Activated gamma-delta T cell (primary cell): ENCODE data around the gene DEFB129.
"Not testable (repeated sequence)": the region's sequence is repeated elsewhere in the genome, so short reads cannot be mapped to it uniquely, and the experiment has no call there.

Source experiments
- DNase-seq: peaks from one replicate; lab custom pipeline; 2025; lab: John Stamatoyannopoulos, UW
- total RNA-seq, 2 donors: gene quantifications; one replicate each; lab custom pipeline; 2026; lab: John Stamatoyannopoulos, UW

The DEFB129 gene, protein sequence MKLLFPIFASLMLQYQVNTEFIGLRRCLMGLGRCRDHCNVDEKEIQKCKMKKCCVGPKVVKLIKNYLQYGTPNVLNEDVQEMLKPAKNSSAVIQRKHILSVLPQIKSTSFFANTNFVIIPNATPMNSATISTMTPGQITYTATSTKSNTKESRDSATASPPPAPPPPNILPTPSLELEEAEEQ
- total RNA-seq = 0 reads per million in 2 donors

DNA sequence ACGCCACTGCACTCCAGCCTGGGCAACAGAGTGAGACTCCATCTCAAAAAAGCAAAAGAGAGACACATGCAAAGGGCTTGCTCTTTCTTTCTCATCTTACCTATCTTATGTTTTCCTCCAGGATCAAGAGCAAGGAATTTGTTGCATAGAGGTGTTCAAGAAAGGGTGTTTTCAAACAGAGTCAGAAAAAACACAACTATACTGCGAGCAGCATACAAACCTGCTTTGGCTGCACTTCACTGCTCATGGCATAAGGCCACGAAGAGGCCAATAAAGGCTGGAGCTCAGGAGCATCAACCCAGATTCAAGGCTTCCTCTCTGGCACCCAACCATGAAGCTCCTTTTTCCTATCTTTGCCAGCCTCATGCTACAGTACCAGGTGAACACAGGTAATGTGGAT, at the start of gene DEFB129:
Gene DEFB129 (plus strand): TSS at position 301 of the 400 bp plus-strand sequence. CDS start 31 bp downstream, at position 332.
- DNase-seq = no peak

DNA sequence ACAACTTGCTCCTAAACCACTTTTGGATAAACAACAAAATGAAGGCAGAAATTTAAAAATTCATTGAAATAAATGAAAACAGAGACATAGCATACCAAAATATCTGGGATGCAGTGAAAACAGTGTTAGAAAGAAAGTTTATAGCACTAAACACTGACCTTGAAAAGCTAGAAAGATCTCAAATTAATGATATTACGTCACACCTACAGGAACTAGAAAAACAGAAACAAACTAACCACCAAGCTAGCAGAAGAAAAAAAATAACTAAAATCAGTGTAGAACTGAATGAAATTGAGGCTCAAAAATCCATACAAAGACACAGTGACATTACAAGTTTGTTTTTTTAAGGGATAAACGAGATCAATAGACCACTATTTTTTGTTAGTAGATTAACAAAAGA, 42.8 kb upstream of the DEFB129 start:
- no peak for DNase-seq

DNA sequence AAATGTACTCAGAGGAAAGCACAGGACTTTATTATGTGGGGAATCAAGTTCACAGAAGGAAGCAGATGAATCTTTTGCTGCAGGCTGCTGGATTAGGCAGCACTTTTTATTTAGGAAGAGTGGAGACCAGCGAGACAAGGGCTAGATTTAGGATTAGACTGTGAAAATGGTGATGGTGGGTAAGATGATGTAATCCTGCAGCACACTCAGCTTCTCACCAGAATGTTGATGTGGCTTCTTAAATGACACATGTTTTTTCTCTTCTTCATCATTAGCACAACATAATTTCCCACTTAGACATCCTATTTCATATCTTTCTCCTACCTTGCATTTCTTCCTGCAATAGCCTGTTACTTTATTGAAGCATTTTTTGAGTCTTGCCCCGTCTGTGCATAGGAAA, 39.3 kb upstream of the DEFB129 start:
- no peak for DNase-seq

DNA sequence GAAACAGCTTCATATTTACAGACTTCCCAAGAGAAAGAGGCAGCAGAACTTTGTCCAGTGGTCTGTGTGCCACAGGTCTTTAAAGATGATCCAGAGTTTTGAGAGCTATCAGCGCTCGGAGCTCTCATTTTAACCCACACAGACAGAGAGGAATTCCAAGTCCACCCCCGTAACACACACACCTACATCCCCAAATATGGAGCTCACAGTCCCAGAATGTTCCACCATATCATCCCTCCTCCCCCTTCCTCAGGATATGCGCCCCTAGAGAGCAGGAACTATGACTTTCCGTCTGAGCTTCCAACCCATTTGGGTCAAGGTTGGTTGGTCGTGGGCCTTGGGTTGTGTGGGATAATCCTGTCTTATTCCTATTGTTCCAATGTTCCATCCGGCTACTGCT, 37.4 kb upstream of the DEFB129 start, which contains the start of gene DEFB128:
Gene DEFB128 (minus strand): TSS at position 101 of the 400 bp plus-strand sequence. CDS start 88 bp downstream, at position 13.
- DNase-seq = no peak

DNA sequence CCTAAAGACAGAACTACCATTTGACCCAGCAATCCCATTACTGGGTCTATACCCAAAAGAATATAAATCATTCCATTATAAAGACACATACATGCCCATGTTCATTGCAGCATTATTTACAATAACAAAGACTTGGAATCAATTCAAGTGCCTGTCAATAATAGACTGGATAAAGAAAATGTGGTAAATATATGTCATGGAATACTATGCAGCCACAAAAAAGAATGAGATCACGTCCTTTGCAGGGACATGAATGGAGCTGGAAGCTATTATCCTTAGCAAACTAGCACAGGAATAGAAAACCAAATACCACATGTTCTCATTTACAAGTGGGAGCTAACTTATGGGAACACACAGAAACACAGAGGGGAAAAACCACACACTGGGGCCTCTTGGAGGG, 28.8 kb upstream of the DEFB129 start:
- no peak for DNase-seq

DNA sequence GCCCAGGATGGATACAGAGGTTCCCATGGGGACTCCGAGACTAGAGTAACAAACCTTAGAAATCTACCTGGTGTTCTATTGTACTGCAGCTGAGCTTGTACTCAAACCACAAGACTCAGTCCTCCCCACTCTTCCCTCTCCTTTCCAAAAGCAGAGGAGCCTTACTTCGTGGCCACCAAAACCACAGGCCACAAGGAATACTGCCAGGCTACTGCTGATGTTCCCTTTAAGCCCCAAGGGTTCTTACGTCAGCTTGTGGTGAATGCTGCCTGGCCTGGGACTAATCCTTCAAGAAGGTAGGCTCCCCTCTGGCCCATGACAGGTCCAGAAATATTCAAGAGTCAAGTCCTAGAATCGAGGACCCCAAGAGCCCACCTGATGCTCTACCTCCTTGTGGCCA, 27.1 kb upstream of the DEFB129 start:
- no peak for DNase-seq

DNA sequence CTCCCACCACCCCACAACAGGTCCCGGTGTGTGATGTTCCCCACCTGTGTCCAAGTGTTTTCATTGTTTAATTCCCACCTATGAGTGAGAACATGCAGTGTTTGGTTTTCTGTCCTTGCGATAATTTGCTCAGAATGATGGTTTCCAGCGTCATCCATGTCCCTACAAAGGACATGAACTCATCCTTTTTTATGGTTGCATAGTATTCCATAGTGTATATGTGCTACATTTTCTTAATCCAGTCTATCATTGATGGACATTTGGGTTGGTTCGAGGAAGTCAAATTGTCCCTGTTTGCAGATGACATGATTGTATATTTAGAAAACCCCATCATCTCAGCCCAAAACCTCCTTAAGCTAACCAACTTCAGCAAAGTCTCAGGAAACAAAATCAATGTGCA, 23.4 kb upstream of the DEFB129 start:
- DNase-seq = not testable (repeated sequence)

DNA sequence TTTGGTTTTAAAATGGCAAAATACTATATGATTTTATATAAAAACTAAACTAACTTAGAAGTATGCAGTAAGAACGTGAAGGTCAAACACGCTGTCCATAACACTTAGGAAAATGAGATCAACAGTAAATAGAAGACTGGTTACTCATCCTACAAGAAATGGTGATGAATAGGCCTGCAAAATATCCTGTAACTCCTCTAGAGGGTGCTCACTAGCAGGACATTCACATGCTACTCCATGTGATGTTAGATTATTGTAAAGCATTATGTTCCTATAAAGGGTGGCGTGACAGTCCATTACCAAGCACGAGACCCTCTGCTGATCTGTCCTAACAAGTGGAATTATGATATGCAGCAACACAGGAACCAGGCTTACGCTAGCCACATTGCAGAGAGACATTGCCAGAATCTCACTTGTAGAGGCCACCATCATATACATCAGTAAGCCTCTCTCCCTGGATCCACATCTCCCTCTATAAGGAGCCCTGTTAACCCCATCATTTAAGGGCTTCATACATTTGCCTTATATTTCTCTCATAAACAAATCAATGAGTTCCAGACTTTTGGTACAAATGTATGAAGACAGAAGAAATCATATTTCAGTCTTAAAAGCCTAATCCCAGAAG, 18.0 kb upstream of the DEFB129 start:
- DNase-seq = no peak

DNA sequence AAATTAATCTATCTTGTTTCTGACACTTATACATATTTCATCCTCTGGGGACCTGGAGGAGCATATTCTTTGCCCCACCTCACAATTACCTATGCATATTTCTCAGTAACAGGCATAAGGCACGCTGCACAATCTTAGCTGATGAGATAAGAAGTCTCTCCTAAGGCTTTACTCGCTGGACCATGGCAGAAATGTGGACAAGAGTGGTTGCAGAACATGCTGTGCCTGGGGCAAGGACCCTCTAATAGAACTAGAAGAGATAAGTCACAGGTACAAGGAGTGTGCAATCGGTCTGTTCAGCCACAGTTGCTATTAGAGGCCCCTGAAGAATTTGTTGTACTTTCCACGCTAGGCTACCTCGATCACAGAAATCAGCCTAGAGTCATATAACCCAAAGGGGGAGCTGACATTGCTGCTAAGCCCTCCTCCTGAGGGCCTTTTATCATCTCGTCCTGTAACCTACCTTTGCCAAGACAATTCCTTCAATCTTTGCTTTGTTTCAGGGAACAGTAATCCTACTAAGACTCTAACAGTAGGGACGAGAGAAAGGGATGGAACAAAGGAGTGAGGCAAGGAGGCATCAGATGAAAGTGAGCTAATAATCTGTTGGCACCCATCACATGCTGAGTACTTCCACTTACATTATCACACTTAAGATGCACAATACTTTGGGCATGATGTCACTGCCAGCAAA, 16.1 kb upstream of the DEFB129 start:
- no peak for DNase-seq

DNA sequence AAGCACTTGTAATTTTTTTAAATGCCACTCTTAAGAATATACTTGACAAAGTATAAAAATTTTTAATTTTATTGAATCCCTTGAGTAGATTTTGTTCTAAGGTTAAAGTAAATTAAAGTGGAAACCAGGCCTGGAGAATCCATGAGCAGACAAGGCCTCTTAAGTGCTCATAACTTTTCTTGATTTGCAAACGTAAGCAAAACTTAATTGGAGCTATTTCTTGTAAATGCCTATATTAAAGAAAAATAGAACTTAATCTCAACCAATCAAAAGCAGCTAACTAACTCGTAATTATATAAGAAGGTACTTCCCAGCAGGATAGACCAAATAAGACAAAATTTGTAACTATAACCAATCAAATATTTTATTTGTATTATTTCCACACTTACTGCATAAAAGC, 12.7 kb upstream of the DEFB129 start:
- DNase-seq = no peak

DNA sequence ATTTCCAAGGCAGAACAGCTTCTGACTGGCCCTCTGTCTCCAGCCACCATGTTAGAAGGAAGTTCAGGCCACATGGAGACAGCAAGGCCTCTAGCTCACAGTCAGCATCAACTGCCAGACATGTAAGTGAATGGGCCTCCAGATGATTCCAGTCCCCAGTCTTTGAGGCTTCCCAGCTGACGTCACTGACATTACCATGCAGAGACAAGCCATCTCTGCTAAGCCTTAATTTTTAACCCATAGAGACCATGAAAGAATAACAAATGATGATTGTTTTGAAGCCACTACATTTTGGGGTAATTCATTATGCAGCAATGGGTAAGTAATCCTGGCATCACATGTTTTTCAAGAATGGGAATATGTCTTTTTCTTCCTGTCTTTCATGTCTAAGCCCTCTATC, 11.3 kb upstream of the DEFB129 start:
- no peak for DNase-seq

DNA sequence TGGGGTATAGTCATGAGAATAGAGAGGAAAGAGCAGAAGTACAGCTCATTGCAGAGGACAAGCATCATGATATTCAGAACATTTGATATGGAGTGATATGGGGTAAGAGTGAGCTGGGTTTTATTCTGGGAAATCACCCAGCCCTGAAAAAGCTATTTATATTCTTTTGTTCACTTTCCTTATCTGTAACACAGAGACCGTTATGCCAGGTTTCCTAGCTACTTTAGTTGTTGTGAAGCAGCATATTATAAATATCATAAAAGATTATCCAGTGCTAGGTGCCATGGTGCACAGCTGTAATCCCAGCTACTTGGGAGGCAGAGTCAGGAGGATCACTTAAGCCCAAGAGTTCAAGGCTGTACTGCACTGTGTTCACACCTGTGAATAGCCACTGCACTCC, 9.8 kb upstream of the DEFB129 start:
- DNase-seq = no peak

DNA sequence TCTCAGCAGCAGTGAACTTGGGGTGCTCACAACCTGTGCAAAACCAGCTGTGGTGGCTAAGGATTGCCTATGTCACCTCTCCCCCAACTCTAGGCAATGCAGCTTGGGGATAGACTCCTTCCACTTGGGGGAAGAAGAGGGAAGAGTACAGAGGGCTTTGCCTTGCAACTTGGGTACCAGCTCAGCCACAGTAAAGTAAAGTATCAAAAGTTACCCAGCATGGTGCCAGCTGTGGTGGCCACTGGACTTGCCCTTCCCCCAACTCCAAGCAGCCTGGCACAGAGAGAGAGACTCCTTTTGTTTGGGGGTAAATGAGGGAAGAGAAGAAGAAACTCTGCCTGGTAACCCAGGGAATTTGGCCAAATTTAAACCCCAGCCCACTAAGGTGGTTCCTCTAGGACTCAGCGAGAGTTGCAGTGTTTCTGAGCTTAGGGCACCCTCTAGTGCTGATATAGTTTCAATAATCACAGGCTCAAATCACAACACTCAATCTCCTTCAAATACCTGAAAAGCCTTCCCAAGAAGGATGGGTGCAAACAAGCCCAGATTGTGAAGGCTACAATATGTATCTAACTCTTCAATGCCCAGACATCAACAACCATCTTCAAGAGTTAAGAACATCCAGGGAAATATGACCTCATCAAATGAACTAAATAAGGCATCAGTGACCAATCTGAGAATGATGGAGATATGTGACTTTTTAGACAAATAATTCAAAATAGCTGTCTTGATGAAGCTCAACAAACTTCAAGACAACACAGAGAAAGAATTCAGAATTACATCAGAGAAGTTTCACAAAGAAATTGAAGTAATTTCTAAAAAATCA, 7.6 kb upstream of the DEFB129 start:
- DNase-seq = no peak

DNA sequence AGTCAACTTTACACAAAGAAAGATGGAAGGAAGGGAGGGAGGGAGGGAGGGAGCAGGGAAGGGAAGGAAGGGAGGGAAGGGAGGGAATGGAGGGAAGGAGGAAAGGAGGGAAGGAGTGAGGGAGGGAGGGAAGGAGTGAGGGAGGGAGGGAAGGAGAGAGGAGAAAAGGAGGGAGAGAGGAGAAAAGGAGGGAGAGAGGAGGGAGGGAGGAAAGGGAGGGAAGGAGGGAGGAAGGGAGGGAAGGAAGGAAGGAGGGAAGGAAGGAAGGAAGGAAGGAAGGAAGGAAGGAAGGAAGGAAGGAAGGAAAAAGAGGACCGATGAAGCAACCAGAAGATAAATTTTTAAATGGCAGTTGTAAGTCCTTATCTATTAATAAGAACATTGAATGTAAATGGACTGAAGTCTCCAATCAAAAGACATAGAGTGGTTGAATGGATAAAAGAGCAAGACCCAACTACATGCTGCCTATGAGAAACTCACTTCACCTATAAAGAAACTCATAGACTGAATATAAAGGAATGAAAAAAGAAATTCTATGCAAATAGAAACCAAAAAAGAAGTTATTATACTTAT, 5.7 kb upstream of the DEFB129 start:
- DNase-seq = no peak

DNA sequence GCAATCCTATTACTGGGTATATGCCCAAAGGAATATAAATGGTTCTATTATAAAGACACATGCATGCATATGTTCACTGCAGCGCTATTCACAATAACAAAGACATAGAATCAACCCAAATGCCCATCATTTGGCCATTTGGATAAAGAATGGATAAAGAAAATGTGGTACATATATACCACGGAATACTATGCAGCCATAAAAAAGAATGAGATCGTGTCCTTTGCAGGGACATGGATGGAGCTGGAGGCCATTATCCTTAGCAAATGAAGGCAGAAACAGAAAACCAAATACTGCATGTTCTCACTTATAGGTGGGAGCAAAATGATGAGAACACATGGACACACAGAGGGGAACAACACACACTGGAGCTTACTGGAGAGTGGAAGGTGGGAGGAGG, 1.2 kb upstream of the DEFB129 start:
- DNase-seq = not testable (repeated sequence)

DNA sequence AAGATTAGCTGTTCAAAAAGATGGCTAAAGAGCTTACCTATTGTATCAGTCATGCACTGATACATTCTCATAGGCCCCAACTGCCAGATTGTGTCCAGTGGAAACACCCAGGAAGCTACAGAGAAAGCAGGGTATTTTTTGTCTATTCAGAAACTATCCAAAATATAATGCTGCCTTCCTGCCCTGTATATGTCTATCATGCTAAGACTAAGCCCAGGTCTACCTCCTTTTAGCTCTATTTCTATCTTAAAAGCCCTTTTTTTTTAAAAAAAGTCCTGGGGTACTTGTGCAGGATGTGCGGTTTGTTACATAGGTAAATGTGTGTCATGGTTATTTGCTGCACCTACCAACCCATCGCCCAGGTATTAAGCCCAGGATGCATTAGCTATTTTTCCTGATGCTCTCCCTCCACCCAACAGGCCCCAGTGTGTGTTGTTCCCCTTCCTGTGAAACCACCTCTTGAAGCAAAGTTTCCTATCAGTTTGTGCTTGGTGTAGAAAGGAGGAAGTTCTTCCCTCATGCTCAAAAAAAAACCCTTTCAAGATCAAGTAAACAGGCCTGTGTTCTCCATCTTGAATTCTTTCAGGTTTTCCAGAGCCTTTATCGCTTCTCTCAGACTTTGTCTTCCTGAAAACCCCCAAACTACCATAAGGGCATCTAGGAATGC, 514 bp downstream of the DEFB129 start:
- no peak for DNase-seq

DNA sequence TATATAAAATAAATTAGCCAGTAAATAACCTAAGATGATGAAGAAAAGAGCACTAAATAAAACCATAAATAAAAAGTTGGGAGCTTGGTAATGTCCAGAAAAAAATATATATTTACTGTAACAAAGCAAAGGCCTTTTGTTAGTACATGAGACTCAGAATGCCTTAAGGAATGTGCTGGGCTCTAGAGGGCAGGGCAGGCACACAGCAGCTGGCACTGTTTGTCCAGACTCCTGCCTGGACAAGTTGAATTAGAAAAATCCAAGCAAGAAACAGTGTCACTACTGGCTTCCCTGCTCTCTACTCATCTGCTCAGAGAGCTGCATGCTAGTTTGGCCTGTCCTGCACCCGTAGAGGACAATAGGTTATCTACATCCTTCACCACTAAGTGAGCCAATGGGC, 8.8 kb downstream of the DEFB129 start:
- DNase-seq = no peak

DNA sequence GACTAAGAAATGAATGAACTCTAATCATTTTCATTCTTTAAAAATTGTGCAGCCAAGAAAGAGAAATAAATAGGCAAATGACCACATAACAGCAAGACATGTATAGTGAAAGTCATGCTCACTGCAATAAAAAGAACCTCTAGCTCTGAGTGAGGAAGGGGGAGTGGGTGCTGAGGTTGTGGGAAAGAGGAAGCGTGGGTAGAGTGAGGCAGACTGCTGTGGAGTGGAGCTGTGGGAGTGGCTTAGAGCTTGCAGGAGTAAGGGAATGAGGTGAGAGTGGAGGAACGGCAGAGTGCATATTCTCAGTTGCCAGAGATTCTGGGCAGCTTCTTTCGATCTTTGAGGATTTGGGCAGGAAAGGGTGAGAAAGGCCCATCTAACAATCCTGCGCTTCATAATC, 10.4 kb downstream of the DEFB129 start:
- no peak for DNase-seq

DNA sequence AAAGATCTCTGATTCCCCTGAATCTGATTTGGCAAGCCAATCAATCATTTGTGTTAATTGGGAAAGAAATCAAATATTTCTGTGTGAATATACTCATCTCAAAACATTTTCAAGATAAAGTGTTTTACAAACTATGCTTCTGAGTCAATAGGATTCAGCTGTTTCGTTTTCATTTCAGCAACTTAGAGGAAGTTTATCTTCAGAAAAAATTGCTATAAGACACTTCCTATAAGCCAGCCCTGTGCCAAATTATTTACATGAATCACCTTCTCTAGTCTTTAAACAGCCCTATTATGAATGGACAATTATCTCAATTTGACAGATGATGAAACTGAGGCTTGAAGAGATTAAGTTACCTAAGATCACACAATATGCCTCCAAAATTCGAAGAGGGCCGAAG, 10.9 kb downstream of the DEFB129 start:
- DNase-seq = no peak

DNA sequence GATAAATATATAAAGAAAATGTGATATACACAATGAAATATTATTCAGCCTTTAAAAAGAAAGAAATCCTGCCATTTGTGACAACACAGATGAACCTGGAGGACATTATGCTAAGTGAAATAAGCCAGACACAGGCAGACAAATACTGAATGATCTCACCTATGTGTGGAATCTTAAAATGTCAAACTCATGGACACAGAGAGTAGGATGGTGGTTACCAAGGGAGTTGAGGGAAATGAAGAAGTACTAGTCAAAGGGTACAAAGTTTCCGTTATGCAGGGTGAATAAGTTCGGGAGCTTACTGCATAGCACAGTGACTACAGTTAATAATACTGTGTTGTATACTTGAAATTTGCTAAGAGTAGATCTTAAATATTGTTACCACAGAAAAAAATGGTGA, 15.8 kb downstream of the DEFB129 start:
- DNase-seq = no peak

DNA sequence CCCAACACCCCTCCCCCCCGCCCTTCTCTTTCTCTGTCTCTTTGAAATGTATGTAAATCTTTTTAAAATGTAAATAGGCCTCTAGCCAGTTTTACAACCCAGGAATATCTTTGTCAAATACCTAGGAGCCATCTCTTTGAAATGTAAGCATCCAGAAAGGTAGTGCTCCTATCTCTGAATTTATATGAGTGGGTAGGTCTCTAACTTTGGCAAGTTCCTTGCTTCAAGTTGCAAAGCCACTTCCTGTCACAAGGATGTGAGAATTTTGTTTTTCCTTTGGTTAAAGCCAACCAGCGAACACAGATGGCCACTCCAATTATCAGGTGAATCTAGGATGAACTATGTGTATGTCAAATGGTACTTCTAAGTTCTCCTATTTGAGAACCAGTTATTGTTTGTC, 24.3 kb downstream of the DEFB129 start:
- DNase-seq = no peak

DNA sequence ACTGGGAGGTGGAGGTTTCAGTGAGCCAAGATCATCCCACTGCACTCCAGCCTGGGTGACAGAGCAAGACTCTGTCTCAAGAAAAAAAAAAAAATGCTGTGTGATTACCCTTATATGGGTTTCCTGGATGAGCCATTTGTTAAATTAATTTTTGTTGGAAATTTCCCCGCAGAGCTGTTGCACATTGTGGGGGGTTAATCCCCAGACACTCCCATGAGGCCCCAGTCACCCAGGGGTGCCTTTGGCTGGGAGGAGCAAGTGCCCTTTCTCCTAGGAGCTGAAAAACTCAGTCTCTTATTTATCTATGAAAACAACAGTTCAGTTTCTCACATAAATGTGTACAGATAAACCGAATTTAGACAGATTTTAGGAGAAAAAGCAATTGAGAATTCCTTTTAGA, 25.7 kb downstream of the DEFB129 start:
- no peak for DNase-seq
